Activated naive CD4-positive, alpha-beta T cell treated with anti-CD3 and anti-CD28 coated beads, Interleukin-2, amount 10 ng/mL, durations not matched to agents 7 days and 5 days (primary cell): ENCODE results near the gene SYT9.

ENCODE experiments used
- CTCF ChIA-PET: fragments of 350-600 bp; sonication (Branson Sonifier 250); formaldehyde crosslinking; loops from one replicate; lab custom pipeline; 2021; ENCODE audit warnings: antibody characterized with exemption; lab: Charles Lee
- DNase-seq: peaks from one replicate; pipeline ENCODE4 v3.0.0-alpha.2; 2020
- H3K27ac Mint-ChIP-seq: one replicate; pipeline ENCODE4 v1.8.0; 2021; ENCODE audit warnings: mild to moderate bottlenecking, moderate library complexity, mixed read lengths
- H3K27me3 Mint-ChIP-seq: one replicate; pipeline ENCODE4 v1.8.0; 2021; ENCODE audit warnings: mild to moderate bottlenecking, mixed read lengths
- H3K36me3 Mint-ChIP-seq: one replicate; pipeline ENCODE4 v1.8.0; 2021; ENCODE audit warnings: mixed read lengths
- H3K4me1 Mint-ChIP-seq: one replicate; pipeline ENCODE4 v1.8.0; 2021; ENCODE audit warnings: mixed read lengths
- H3K4me3 Mint-ChIP-seq: one replicate; pipeline ENCODE4 v1.8.0; 2021; ENCODE audit warnings: mild to moderate bottlenecking, moderate library complexity, mixed read lengths
- H3K9me3 Mint-ChIP-seq: one replicate; pipeline ENCODE4 v1.8.0; 2021; ENCODE audit warnings: mixed read lengths

The SYT9 gene

DNA sequence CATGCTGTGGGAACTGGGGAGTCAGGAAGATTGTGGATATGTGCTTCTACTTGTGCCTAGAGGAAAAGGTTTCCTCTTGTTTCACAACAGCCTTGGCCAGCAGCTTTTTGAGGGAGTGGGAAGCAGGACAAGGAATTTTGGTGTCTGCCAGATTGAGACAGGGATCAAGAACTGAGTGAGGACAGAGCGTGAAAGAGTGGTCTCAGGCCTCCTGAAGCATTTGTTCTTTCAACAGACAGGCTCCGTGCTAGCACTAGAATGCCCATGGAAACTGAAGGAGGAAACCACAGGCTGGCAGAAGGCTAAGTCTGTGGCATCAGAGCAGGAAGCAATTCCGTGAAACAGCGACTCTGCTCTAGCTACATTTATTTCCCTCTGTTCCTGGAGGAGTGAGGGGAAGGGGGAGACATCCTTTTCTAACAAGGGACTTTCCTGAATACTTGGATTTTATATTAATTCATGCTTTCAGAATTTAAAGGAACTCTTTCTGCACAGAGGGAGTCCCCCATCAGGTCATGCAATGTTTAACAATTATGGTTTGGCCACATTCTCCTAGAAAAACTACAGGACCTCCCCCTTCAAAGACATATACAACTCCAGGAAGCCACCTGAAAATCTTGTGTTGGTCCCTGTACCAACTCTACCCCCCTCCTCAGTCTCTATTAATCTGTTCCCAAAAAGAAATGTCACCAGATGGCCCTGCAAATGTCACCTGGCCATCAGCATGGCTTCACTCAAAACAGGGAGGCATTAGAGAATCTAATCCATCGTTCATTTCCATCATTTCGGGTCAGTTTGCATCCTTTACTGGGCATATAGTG lies 96.1 kb downstream of the SYT9 start:
- H3K4me1 Mint-ChIP-seq = no peaks in the 10 kb centered on the region
- CTCF ChIA-PET = no interaction called here
- peaks cover 9% of the 10 kb centered on the region for H3K27me3 Mint-ChIP-seq
- no peak overlapping the region for H3K27ac Mint-ChIP-seq
- H3K4me3 Mint-ChIP-seq = no peak overlapping the region
- no peaks in the 10 kb centered on the region for H3K9me3 Mint-ChIP-seq
- H3K36me3 Mint-ChIP-seq = no peaks in the 10 kb centered on the region
- no peak for DNase-seq

DNA sequence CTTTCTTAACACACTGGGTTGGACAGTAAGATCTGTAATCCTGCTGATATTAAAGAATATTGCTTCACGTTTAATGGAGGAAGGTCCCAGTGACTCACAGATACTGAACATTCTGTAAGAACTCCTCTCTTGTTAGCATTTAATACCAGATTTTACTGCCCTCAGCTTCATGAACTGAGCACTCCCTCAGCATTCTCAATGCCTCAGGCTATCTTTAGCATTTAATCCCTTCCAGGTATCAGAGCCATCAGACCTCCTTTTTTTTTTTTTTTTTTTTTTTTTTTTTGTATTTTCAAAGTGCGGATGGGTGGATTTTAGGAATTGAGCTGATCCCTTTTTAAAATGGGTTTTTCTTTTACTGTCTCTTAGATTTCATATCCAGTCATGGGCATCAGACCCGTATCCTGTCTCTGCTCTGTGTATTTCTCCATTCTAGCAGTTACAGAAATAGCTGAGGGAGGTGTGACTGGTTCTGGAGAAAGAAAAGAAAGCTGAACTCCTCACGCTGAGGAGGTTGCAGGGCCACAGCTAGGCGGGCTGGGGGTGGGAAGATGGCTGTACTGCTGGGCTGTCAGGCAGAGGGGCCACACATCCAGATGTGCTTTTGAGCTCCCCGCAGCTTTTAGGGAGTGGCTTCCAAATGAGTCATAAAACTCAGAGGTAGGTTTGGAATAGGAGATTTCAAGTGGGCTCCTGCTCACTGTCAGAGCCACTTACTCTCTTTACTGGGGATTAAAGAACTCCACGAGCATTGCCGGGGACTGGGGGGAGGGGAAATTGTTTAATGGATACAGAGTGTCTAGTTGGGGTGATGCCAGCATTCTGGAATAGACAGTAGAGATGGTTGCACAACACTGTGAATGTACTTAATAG lies 97.0 kb downstream of the SYT9 start:
- Mint-ChIP-seq H3K27ac (no peak overlapping the region), H3K36me3 (no peaks in the 10 kb centered on the region), H3K9me3 (no peaks in the 10 kb centered on the region), H3K4me1 (no peaks in the 10 kb centered on the region), H3K27me3 (peaks cover 9% of the 10 kb centered on the region), H3K4me3 (no peak overlapping the region)
- no peak for DNase-seq
- CTCF ChIA-PET = interaction anchor here (8.0 kb wide), 1 partner anchor 93 kb away, joined by 101 read pairs; no protein-coding TSS in a partner anchor

DNA sequence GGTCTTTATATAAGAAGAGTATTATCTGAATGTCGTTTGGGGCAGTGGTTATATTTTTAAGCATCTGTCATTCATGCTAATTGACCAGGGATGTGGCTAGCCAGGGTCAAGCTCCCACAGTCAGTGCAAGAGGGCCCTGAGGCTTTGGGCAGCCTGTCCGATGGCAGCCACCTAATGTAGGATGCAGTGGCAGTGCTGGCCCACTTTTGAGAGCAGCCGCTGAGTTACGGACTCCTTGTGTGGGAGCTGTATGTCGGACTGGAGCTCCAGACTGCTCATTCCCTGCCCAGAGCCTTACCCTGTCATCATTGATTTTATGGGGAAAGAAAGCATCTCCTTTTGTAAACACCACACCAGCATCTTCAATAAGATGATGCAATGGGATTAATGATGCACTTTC lies 99.5 kb downstream of the SYT9 start:
- Mint-ChIP-seq H3K36me3 (no peaks in the 10 kb centered on the region), H3K27ac (no peak overlapping the region), H3K4me1 (no peaks in the 10 kb centered on the region), H3K9me3 (no peaks in the 10 kb centered on the region), H3K4me3 (no peak overlapping the region), H3K27me3 (peaks cover 9% of the 10 kb centered on the region)
- no peak for DNase-seq
- CTCF ChIA-PET = interaction anchor here (1.3 to 8.0 kb wide), 4 partner anchors 15 to 344 kb away, joined by 3 to 101 read pairs (median 3); no protein-coding TSS in a partner anchor

DNA sequence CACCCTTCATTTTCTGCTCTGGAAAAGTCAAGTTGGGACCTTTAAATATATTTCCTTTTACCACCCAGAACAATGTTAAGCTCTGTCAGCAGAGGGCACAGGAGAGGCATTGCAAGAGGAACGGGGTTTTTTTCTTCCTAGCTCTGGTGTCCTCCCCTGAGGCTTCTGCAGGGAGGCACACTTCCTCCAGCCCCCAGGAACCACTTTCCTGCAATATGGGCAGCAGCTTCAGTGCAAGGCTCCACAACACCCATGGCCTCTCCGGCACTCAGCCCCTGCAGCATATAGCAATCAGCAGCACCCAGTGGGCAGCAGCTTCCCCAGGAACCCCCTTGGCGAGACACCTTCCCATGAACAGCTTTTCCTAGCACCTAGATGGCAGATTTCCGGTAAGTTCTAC lies 101.4 kb downstream of the SYT9 start:
- Mint-ChIP-seq H3K27ac (no peak overlapping the region), H3K27me3 (peaks cover 4% of the 10 kb centered on the region), H3K4me3 (no peak overlapping the region), H3K36me3 (no peaks in the 10 kb centered on the region), H3K9me3 (no peaks in the 10 kb centered on the region), H3K4me1 (no peaks in the 10 kb centered on the region)
- CTCF ChIA-PET = interaction anchor here (0.8 to 8.0 kb wide), 14 partner anchors 9 to 342 kb away, joined by 3 to 101 read pairs (median 4); no protein-coding TSS in a partner anchor
- peak; percentile 43 for DNase-seq

DNA sequence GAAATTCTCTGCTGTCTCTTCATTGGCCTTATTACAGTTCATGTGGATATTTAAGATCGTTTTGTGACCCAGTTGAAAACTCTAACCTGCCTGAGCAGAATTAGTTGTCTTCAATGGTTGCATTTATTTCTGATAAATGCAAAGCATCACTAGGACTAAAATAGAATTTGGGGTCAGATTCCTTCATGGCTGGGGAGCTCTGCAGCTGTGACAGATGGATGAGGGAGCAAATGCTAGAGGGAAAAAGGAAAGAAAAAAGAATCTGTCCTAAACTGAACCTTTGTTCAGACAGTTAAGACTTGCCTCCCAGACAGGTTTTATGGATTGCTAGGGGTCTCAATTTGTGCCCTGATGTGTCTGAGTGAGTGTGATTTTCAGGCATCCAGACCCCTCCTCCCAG lies 113.0 kb downstream of the SYT9 start:
- no peak overlapping the region for H3K4me3 Mint-ChIP-seq
- DNase-seq = no peak
- CTCF ChIA-PET = no interaction called here
- no peaks in the 10 kb centered on the region for H3K9me3 Mint-ChIP-seq
- H3K4me1 Mint-ChIP-seq = no peaks in the 10 kb centered on the region
- H3K27me3 Mint-ChIP-seq = no peaks in the 10 kb centered on the region
- H3K27ac Mint-ChIP-seq = no peak overlapping the region
- no peaks in the 10 kb centered on the region for H3K36me3 Mint-ChIP-seq

DNA sequence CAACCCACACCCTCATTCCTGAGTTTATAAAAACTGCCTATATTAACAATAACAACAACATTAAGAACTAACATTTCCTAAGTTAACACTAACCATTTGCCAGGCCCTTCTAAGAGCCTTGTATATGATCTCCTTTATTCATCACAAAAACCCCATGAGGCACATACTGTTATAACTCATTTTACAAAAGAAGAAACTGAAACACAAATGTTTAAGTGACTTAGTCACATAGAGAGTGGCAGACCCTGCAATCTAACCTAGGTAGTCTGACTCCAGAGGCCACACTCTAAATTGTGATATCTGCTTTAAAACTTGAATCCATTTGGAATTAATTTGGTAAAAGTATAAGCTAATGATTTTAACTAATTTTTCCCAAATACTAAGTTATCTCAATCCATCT lies 116.1 kb downstream of the SYT9 start:
- H3K4me1 Mint-ChIP-seq = no peaks in the 10 kb centered on the region
- H3K27me3 Mint-ChIP-seq = no peaks in the 10 kb centered on the region
- H3K4me3 Mint-ChIP-seq = no peak overlapping the region
- CTCF ChIA-PET = no interaction called here
- no peaks in the 10 kb centered on the region for H3K36me3 Mint-ChIP-seq
- H3K27ac Mint-ChIP-seq = no peak overlapping the region
- DNase-seq = no peak
- no peaks in the 10 kb centered on the region for H3K9me3 Mint-ChIP-seq

DNA sequence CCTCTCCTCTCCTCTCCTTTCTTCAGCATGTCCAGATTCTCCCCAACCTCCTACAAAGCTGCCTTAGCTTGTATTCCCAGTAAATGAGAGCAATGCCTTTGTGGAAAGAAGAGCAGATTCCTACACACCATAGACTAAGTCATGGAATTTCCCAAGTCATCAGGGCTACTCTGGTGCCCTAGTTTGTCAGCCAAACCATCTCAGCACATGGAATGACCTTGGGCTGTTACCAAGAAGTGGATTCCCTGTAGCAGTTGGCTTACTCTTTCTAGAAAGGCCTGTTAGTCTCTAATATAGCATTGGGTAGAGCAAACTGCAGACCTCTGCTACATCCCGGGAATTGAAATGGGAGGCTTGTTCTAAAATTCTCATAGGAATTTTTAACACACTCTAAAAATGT lies 124.7 kb downstream of the SYT9 start:
- Mint-ChIP-seq H3K4me3 (no peak overlapping the region), H3K9me3 (no peaks in the 10 kb centered on the region), H3K27me3 (peaks cover 10% of the 10 kb centered on the region), H3K27ac (no peak overlapping the region), H3K36me3 (no peaks in the 10 kb centered on the region), H3K4me1 (no peaks in the 10 kb centered on the region)
- CTCF ChIA-PET = no interaction called here
- no peak for DNase-seq

DNA sequence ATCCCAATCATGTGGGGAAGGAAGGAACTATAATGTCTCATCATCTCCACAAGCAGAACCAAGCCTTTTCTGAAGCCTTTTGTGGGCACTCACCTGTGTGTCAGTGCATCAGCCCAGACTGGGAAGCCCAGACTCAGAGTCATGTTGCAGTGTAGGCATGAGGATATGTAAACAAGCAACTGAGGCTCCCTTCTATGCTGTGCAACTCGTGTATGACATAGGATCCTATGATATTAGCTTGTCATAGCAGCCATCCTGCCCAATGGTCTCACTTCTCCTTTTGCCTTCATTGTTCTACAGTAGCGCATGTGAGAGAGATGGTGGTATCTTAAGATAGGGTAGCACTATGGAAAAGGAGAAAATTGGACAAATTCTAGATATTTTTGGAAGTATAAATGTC lies 130.2 kb downstream of the SYT9 start:
- Mint-ChIP-seq H3K4me3 (no peak overlapping the region), H3K36me3 (no peaks in the 10 kb centered on the region), H3K27me3 (peaks cover 7% of the 10 kb centered on the region), H3K27ac (no peak overlapping the region), H3K9me3 (no peaks in the 10 kb centered on the region), H3K4me1 (no peaks in the 10 kb centered on the region)
- CTCF ChIA-PET = no interaction called here
- no peak for DNase-seq

DNA sequence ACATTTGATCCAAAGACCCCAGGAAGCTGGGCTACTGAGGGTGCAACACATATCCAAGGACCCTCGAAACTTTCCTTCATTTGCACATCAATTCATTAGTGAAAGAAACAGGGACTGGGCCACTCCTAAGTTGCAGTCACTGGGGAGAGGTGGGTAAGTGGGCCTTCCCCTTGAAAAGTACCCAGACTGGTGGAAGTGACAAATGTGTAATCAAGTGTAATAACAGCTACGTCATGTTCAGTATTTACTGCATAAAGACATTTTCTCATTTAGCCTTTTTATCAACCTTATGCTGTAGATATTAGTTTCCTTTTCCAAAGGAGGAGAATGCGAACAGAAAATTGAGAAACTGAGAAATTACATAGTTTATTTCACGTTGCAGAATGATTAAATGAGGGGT lies 131.7 kb downstream of the SYT9 start:
- Mint-ChIP-seq H3K9me3 (no peaks in the 10 kb centered on the region), H3K27me3 (no peaks in the 10 kb centered on the region), H3K4me3 (no peak overlapping the region), H3K4me1 (no peaks in the 10 kb centered on the region), H3K27ac (no peak overlapping the region), H3K36me3 (no peaks in the 10 kb centered on the region)
- no peak for DNase-seq
- CTCF ChIA-PET = no interaction called here

DNA sequence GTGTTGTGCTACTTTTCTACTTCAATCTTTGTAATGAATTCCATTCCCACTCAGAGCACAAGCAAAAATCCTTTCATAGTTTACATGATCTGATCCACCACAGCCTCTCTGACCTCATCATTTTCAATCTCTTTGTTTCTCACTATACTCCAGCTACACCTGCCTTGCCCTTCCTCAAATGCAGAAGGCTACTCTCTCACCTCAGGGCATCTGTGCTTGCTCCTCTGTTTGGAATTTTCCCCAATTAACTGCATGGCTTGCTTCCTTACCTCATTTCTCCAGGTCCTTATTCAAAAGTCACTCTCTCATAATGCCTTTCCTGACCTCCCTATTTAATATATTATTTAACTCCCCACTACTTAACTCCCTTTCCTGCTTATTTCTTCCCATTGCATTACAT lies 133.0 kb downstream of the SYT9 start:
- CTCF ChIA-PET = no interaction called here
- Mint-ChIP-seq H3K9me3 (no peaks in the 10 kb centered on the region), H3K27ac (no peak overlapping the region), H3K36me3 (no peaks in the 10 kb centered on the region), H3K4me3 (no peak overlapping the region), H3K4me1 (no peaks in the 10 kb centered on the region), H3K27me3 (no peaks in the 10 kb centered on the region)
- no peak for DNase-seq

DNA sequence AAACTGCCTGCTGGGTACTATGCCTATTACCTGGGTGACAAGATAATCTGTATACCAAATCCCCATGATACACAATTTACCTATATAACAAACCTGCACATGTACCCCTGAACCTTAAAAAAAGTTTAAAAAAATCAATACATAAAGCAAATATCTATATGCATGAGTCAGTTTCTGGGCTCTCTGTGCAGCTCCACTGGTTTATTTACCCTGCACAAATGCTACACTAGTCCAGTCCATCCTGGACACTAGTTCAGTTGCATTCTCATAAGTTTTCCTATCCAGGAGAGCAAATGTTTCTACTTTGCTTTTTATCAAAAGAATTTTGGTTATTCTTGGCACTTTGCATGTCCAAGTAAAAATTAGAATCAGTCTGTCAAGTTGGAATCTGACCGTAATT lies 133.8 kb downstream of the SYT9 start:
- Mint-ChIP-seq H3K27me3 (no peaks in the 10 kb centered on the region), H3K9me3 (no peaks in the 10 kb centered on the region), H3K4me1 (no peaks in the 10 kb centered on the region), H3K4me3 (no peak overlapping the region), H3K36me3 (no peaks in the 10 kb centered on the region), H3K27ac (no peak overlapping the region)
- CTCF ChIA-PET = no interaction called here
- no peak for DNase-seq

DNA sequence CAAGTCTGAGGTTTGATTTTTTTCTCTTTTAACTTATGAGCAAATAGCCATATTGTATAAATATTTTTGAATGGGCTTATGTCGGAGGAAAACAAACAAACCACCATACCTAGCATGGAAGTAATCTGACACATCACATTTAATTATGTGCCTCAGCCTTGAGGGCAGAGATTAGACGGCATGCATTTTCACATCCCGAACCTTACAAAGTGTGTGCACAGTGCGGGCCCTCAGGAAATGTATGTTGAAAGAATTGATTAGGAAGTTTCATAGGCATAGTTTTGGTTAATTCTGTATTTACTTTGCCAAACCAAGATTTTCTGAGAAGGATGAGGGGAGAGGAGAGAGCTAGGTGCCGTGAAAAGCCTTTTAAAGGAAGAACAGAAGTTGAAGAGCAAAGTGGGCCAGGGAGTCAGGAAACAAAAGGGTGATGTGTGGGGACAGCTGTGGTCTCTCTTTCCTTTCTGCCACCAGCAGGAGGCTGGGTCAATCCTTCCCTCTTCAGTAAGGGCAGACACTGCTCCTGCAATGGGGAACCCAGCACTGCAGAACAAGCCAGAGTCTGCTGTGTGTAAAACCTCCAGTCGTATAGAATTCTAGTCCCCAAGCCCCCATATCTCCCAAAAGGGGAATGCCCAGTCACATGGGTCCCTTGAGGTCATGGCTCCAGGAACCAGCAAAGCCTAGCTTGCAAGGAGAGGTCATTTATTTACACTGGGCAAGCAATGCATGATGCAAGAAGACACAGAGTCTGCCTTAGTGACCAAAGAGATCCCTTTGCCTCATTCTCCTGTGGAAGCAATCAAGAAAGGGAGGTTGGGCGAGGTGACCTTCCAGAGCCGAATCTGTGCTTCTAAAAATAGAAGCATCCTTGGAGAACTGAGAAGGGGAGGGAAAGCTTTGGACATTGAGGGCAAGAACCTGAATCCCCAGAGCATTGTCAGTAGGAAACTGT lies 162.5 kb downstream of the SYT9 start:
- Mint-ChIP-seq H3K27ac (no peak overlapping the region), H3K27me3 (peaks cover 32% of the 10 kb centered on the region), H3K9me3 (no peaks in the 10 kb centered on the region), H3K4me3 (no peak overlapping the region), H3K36me3 (no peaks in the 10 kb centered on the region), H3K4me1 (no peaks in the 10 kb centered on the region)
- DNase-seq = no peak
- CTCF ChIA-PET = no interaction called here

DNA sequence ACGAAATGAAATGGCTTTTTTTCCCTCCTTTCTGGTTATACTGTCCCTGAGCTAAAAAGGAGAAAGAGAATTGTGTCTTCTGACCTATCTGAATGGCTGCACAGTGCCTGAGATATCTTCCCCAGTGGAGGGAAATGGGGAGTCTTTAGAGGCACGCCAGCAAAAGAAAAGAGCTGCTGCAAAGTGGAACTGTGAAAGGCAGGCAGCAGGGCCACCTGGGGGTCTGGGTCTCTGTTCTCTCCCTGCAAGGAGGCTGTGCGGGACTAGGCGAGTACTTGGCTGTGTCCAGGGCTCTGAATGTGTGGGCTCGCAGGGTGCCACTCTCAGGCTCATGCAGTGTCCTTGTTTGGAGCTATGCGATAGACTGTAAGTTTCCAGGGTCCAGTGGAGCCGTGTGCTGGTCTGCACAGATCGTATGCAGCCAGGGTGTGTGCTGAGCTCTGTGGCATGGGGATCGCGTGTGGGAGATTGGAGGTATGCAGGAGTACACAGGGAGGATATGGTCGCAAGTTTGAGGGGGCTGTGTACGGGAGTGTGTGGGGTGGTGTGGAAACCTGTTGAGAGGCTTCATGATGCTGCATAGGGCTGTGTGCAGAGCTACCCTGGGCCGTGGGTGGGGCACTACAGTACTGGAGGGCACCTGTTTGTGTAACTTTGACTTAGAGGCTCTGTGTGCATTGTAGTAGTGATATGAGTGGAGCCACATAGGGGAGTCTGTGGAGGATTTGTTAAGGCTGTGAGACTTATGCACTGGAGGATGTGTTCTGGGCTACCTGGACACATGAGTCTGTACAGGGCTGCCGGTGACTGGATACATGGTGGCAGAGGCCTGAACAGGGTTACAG lies 163.5 kb downstream of the SYT9 start:
- no peak overlapping the region for H3K4me3 Mint-ChIP-seq
- H3K27me3 Mint-ChIP-seq = peaks cover 32% of the 10 kb centered on the region
- no peaks in the 10 kb centered on the region for H3K36me3 Mint-ChIP-seq
- CTCF ChIA-PET = interaction anchor here (0.7 kb wide), 1 partner anchor 10 kb away, joined by 3 read pairs; no protein-coding TSS in a partner anchor
- H3K27ac Mint-ChIP-seq = no peak overlapping the region
- H3K9me3 Mint-ChIP-seq = no peaks in the 10 kb centered on the region
- no peak for DNase-seq
- no peaks in the 10 kb centered on the region for H3K4me1 Mint-ChIP-seq
